BJ (cell line): ENCODE measurements around the gene HPGDS. TPM values are rescaled to one million over a fixed set of nuclear protein-coding genes. Genes with fewer than 3 reads are reported as not detected.
A peak's percentile ranks its signal among the peaks of the same experiment; 100 is the strongest.

ENCODE experiments used
- CTCF ChIA-PET: fragments of 350-600 bp; formaldehyde crosslinking; extraction: SDS; loops from one replicate; lab custom pipeline; 2021; ENCODE audit warnings: antibody characterized with exemption, inconsistent platforms; lab: Yijun Ruan, JAX
- POLR2A ChIA-PET: fragments of 300-600 bp; sonication (Branson Sonifier 250); formaldehyde crosslinking; extraction: SDS; loops from one replicate; lab custom pipeline; 2021; ENCODE audit warnings: antibody characterized with exemption; lab: Charles Lee
- DNase-seq: peaks from one replicate; pipeline ENCODE4 v3.0.0-alpha.2; 2011; ENCODE audit warnings: low read depth
- H3K27me3 ChIP-seq: 2 replicates; pipeline ENCODE4 v1.6.0; 2011; ENCODE audit warnings: low read length; ENCODE audit not compliant: control insufficient read depth, insufficient read depth
- H3K36me3 ChIP-seq: 2 replicates; pipeline ENCODE4 v1.5.1; 2011; ENCODE audit warnings: low read length; ENCODE audit not compliant: control insufficient read depth, insufficient read depth
- H3K4me3 ChIP-seq: 2 replicates; pipeline ENCODE4 v1.5.1; 2011; ENCODE audit warnings: low read depth, mild to moderate bottlenecking, control low read depth, low read length
- CTCF ChIP-seq: IDR thresholded peaks from 2 replicates; pipeline ENCODE4 v1.5.1; 2011; ENCODE audit warnings: low read depth, mild to moderate bottlenecking, control low read depth, inconsistent platforms, low read length, moderate library complexity; ENCODE audit not compliant: insufficient read depth
- polyA plus RNA-seq: library from polyadenylated mRNA; depleted of rRNA; stranded (reverse); fragments of >200 nt; gene quantifications from 2 replicates; pipeline ENCODE4 v1.2.3, GENCODE V29; 2011

Gene HPGDS
- polyA plus RNA-seq, 1 experiment = not detected

DNA sequence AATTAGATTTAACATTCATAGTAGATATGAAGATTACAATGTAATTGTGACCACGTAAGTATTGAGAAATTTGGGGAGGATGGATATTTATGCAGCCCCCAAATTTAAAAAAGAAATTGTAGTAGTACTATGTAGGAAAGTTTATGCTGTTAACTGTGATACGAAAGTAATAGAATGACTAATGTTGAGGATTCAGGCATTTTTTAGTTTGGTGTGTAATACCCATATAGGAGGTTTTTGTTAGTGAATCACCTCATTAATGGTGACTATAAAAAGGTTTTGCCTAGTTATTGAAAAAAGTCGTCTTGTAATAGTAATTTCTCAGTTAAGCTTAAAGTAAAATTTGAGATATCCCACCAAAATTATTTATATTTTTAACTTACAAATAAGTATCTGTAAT, 67.7 kb downstream of the HPGDS start:
- POLR2A ChIA-PET = no interaction called here
- peak; percentile 47 for DNase-seq
- CTCF ChIA-PET = no interaction called here

GRCh38 chr4:94271248-94271647, 71.4 kb downstream of the HPGDS start:
- Histone ChIP-seq H3K36me3 (peaks cover 4% of the 10 kb centered on the region), H3K27me3 (no peaks in the 10 kb centered on the region), H3K4me3 (no peak overlapping the region)
- ChIA-PET POLR2A (no interaction called here), CTCF (interaction anchor here (0.8 kb wide), 1 partner anchor 22 kb away, joined by 3 read pairs; no protein-coding TSS in a partner anchor)
- TF ChIP-seq CTCF = no peak
- DNase-seq = no peak

More for the DNA sequence above, 67.7 kb downstream of the HPGDS start:
- Histone ChIP-seq H3K27me3 (no peaks in the 10 kb centered on the region), H3K4me3 (no peak overlapping the region), H3K36me3 (peaks cover 5% of the 10 kb centered on the region)
- TF ChIP-seq CTCF = no peak

- POLR2A ChIA-PET = no interaction called here
- H3K4me3 ChIP-seq = no peak overlapping the region
- H3K36me3 ChIP-seq = 0 out of 2 replicates have a peak, but pooled peaks cover 1% of the 10 kb centered on the region
- no peak for TF ChIP-seq CTCF
- H3K27me3 ChIP-seq = no peaks in the 10 kb centered on the region
- no peak for DNase-seq
- CTCF ChIA-PET = no interaction called here
These were observed 75.6 kb downstream of the HPGDS start for GRCh38 chr4:94267037-94267436.

GRCh38 chr4:94262163-94263016, 80.2 kb downstream of the HPGDS start:
- no peak for TF ChIP-seq CTCF
- no peaks in the 10 kb centered on the region for H3K36me3 ChIP-seq
- ChIA-PET CTCF (no interaction called here), POLR2A (no interaction called here)
- DNase-seq = no peak
- no peaks in the 10 kb centered on the region for H3K27me3 ChIP-seq
- no peak overlapping the region for H3K4me3 ChIP-seq

- ChIA-PET POLR2A (no interaction called here), CTCF (no interaction called here)
- TF ChIP-seq CTCF = peak; percentile 8; the same call in 1 of the 2 replicates
- Histone ChIP-seq H3K36me3 (peaks cover 2% of the 10 kb centered on the region; the same call in 1 of the 2 replicates), H3K4me3 (no peak overlapping the region), H3K27me3 (no peaks in the 10 kb centered on the region)
- no peak for DNase-seq
These were observed 85.8 kb downstream of the HPGDS start for GRCh38 chr4:94256828-94257227.
